Hepatic stellate cell (primary cell): ENCODE data around the gene SLC39A11.
"Not testable (repeated sequence)": the region's sequence is repeated elsewhere in the genome, so short reads cannot be mapped to it uniquely, and the experiment has no call there.

Experiments used
- DNase-seq: peaks from one replicate; pipeline ENCODE4 v3.0.0; 2011; ENCODE audit warnings: low spot score

SLC39A11 gene

DNA sequence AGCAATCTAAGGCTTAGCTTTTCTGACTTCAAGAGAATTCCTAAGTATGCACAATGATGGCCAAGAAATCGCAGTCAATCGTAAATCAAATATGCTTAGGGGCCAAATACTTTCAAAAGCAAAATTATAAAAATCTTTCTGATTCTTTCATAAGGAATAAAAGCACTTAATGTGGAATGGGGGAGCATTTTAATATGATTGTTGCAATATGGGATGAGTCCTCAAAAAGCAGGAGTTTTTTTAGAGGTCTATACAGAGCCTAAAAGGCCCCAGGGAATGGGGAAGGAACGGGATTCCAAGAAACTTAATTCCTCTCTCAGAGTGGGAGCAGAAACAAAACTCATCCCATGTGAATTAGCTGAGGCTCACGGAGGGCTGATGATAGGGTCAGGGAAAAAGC is 14.7 kb upstream of the SLC39A11 start:
- no peak for DNase-seq

- DNase-seq, result no peak
Observed at GRCh38 chr17:73105431-73105830, 12.9 kb upstream of the SLC39A11 start.

- no peak for DNase-seq
Observed at GRCh38 chr17:73104450-73104849, 12.0 kb upstream of the SLC39A11 start.

DNA sequence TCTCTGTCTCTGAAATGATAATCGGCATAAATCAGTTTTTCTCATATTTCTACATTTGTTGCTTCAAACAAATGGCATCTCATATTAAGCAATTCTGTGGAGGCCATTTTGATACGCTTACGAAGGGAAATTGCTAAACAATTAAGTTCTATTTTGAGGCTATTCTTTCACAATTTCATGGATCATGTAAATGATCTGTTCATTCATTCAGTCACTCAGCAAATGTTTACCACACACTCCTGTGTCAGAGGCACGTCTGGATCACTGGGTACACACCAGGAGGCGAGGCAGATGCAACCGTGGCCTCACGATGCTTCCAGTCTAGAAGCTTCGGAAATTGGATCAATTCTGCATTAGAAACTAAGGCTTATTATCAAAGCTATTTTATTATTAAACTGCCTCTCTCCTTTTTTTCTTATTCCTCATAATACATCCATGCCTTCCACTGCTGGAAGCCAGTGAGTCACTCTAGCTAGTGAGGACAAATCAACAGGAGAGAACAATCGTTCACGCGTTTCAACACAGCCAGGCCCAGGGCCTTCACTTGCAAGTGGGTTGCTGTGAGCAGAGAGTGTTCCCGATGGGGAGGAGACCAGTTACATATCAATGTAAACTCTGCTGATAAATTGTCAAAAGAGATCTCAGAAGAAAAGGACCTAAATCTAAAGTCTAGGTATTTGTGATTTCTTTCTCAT is 11.3 kb upstream of the SLC39A11 start:
- DNase-seq, result no peak

DNA sequence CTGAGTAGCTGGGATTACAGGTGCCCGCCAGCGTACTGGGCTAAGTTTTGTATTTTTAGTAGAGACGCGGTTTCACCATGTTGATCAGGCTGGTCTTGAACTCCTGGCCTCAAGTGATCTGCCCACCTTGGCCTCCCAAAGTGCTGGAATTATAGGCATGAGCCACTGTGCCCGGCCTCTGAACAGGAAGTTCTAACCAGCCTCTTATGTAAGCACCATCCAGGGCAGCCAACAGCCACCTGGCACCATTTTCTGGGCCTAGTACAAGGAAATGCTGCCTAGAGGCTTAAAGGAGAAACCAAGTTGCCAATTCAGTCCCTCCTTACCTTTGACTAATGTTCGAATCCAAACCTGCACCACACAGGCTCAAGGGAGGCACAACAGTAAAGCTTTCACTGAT is 8.5 kb upstream of the SLC39A11 start:
- DNase-seq, result no peak

GRCh38 chr17:73100363-73100762 is 7.9 kb upstream of the SLC39A11 start:
- DNase-seq, result no peak

DNA sequence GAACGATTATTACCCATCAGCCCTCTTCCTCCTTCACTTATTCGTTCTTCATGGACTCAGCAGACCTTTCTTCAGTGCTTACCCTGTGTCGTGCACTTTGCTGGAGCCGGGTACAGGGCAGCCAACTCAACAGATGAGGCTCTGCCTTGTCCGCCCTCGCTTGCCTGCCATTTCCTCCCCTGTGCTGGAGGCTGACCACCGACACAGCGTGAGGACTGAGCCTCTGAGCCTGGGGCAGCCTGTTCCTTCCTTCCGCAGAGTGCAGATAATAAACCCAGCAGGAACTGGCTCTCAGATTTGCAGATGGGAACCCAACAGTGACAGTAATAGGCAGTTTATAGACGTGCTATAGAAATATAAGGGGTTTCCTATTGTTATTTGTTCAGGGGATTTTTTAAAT is 7.0 kb upstream of the SLC39A11 start:
- no peak for DNase-seq

DNA sequence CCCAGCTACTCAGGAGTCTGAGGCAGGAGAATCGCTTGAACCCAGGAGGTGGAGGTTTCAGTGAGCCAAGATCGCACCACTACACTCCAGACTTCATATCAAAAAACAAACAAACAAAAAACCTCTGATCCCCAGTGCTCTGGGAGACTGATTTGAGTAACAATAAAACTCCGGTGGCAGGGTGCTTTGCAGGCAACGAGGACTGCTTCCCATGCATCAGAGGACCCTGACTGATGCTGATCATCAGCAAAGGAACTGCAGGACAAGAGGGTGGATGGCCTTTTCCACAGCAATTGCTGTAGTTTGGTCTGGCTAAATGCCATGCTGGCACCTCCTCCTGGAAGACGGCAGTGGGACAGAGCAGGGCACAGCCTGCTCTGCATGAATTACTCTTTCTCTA is 6.4 kb upstream of the SLC39A11 start:
- DNase-seq, result no peak

DNA sequence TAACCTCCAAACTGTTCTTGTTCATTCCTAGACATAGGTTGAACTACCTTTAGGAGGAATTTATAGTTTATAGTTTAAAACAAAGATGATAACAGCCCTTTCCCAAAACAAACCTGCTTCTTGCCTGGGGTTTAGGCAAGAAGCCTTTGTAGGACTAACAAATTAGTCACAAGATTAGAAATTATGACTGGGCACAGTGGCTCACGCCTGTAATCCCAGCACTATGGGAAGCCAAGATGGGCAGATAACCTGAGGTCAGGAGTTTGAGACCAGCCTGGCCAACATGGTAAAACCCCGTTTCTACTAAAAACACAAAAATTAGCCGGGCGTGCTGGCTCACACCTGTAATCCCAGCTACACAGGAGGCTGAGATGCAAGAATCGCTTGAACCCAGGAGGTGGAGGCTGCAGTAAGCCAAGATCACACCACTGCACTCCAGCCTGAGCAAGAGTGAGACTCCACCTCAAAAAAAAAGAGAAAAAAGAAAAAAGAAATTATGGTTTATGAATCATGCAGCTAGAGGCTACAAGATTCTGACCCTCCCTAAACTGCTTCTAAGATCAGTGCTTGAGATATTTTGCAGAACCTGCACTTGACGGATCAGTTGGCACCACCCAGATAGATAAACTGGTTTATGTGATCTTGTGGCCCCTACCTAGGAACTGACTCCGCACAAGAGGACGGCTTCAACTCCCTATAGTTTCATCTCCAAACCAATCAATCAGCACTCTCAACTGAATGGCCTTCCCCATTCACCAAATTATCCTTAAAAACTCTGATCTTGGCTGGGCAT is 5.7 kb upstream of the SLC39A11 start:
- not testable (repeated sequence) for DNase-seq

GRCh38 chr17:73096866-73097265 is 4.4 kb upstream of the SLC39A11 start:
- DNase-seq, result no peak

GRCh38 chr17:73096211-73096610 is 3.7 kb upstream of the SLC39A11 start:
- DNase-seq, result no peak

GRCh38 chr17:73093286-73093685 is 798 bp upstream of the SLC39A11 start:
- no peak for DNase-seq

DNA sequence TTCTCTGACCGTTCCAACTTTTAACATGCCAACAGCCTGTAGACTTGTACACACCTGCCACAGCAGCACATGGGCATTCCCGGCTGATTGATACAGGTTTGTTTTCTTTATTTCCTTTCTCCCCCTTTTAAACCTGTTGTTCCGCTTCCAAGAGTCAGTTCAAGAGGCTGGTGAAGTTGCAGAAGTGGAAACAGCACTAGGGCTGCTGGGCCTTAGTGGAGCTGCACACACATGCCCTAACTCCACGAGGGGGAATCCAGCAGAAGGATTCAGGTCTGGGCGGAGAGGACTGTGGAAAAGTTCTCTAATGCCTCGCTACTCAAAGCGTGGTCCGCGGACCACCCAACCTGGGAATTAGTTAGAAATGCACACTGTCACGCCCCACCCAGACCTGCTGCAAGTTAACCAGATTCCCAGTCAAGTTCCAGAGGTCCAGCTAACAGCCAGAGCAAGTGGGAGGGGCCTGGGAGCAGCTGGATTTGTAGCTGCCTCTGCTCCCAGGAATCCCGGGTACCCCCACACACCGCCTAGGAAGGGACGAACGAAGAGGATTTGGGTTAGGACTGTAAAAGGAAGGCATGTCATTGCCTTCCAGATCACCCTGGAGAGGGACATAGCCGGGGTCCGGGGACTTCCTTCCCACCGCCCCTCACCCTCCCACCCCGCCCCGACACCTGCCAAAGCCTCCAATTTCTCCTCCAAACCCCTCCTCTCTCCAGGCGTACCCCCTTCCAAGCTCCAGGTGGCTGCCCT is 542 bp downstream of the SLC39A11 start:
- DNase-seq, result peak; percentile 58

- DNase-seq, result no peak
Observed at GRCh38 chr17:73091410-73091769, 1.1 kb downstream of the SLC39A11 start.

DNA sequence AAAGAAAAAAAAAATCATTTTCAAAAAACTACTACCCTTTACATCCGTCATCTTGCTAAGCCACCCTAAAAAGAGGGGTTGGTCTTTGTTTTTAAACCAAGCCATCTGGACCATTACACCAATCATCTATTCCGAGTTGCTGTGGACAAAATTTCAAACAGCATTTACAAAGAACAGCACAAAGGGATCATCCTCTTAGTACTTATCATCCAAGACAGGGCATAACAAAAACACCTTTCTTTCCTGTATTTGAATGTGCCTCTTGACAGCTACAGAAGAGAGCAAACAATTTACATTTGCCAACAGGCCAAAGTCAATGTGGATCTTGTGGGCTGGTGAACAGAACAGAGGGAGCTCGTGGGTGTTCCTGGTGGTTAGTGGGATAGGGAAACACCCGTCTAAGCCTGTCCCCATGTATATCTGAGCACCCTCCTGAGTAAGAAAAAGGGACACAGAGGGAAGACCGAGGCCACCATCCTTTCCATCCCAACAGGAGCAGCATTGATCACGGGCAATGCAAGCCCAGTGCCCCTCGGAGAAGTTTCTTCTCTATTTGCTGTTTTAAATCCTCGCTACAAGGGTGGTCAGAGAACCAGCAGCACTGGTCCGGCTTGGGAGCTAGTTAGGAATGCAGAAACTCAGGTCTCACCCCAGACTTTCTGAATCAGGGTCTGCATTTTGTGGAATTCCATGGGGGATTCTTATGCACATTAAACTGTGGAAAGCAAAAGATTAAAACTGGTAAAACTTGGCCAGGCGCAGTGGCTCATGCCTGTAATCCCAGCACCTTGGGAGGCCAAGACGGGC is 1.9 kb downstream of the SLC39A11 start:
- no peak for DNase-seq

DNA sequence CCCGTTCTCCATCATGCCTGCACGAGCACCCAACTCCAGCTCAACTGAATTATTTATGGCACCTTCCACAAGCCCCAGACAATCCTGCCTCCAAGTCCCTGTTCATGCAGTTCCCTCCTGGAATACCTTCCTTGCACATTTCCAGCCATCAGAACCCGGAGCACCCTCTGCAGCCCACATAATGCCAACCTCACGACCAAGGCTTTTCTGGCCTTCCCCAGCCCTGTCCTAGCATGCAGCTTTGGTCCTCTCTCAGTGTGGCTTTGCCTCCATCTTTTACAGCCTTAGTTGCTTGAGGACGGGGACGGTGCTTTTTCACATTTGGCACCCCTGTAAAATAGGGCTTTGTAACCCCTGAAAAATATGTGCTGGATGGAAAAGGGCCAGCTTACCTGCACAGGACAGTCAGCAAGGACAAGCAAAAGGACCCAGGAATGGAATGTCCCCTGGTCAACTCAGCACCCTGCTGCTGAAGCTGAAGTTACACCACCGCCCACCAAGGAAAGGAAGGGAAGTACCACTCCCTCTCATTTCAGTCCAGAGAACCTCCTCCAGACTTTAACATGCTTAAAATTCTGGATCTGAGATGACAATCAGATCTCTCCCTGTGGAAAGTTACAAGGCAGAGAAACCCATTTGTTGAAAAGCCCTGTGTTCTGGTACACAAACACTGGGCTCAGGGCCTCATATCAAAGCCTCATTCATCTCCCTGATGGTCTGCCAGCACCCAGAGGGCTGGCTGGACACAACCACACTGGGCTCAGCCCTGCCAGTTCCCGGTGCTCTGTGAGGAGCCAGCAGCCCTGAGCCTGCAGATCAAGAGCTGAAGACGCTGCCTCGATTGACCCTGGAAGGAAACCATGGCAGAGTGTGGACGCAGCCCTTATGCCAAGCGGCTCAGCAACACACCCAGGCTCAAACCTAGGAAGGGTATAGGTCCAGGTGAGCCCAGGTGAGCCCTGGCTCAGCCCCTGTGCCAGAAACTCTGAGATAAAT is 2.9 kb downstream of the SLC39A11 start:
- no peak for DNase-seq

DNA sequence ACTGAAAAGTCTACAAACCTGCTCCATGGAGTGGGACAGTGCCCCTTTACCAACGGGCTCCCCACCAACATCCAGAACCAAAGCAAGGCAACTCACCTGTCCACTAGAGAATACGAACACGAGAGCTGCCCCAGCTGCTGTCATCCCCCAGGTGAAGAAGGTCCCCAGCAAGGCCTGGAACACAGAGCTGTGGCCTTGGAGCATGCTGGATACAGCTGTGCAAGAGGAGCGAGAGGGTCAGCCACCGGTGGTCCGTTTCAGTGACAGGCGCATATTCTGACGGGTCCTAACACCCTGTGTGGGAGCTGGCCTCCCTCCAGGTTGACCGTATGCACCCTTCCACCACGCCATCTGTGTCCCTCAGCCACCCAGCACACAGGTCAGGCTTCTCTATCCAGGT is 3.9 kb downstream of the SLC39A11 start:
- no peak for DNase-seq

DNA sequence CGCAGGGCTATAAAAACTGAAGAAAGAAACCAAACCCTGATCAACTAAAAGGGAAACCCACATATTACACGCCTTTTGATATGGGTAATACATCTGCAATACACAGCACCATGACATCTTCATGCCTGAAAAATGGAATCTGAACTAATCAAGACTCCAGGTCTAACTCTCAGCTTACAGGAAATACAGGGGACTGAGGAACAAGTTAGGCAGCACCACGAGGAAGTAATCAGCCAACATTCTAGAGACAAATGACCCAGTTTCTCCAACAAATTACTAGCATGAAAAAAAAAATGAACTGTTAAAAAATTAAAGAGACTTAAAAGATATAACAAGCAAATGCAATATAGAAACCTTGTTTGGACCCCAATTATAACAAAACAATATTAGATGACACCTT is 9.1 kb downstream of the SLC39A11 start:
- DNase-seq, result no peak

DNA sequence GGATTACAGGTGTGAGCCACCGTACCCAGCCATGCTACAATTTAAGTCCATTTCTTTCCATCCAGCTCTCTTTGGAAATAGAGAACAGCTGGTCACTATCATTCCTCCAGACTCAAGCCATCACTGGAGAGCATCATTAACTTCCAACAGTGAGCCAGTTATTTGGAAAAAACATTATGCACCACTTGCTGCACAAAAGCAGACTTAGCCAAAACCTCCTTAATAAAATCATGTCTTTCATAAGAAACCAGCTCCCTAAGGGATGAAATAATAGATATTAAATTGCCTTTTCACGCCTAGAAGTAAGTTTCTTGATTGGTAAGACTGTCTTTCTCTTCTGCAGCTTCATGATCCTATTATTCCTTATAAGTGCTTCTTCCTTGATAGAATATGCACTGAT is 17.9 kb downstream of the SLC39A11 start:
- no peak for DNase-seq

DNA sequence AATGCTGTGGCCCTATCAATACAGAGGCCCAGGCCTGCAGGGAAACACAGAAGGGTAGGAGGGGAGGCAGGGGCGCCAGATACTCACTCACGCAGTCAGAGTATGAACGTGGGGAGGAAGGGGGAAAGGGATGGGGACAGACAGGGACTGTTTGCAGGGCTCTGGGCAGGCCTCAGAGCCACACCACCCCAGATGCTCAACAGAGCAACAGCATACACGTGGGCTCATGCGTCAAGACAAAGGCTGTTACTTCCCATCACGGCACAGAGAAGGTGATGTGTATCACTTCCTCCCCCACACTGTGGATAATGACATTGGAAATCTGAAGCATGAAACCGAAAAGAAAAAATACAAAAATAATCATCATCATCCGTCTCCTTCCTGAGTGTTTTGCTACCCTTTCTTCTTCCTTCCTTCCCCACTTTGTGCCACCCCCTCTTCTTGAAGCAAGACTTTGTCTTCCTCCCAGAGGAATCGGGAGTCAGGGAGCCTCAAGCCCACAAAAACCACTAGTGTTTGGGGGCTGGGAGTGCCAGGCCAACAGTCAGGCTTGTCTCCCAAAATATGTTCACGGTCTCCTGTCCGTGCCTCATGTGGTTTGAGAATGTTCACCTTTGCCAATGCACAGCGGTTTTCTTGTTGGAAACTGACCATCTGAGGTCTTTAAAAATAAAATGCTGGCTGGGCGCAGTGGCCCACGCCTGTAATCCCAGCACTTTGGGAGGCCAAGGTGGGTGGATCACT is 20.1 kb downstream of the SLC39A11 start:
- no peak for DNase-seq
